GM21367 (cell line): ENCODE results near the gene MICAL2.

Experiments
- ATAC-seq: cut with Tn5 transposase; IDR thresholded peaks from one replicate; pipeline ENCODE4 v1.9.1; 2021; ENCODE audit not compliant: unreplicated experiment

The MICAL2 gene

GRCh38 chr11:12149672-12150225 lies 39.4 kb downstream of the MICAL2 start:
- ATAC-seq = no peak

- ATAC-seq = no peak
Measured at GRCh38 chr11:12150831-12151382, 40.5 kb downstream of the MICAL2 start.

GRCh38 chr11:12152321-12152720 lies 41.9 kb downstream of the MICAL2 start:
- ATAC-seq = no peak

GRCh38 chr11:12154871-12155668 lies 44.7 kb downstream of the MICAL2 start:
- ATAC-seq = no peak

- no peak for ATAC-seq
Measured at GRCh38 chr11:12155696-12156095, 45.3 kb downstream of the MICAL2 start.

- ATAC-seq = no peak
Measured at GRCh38 chr11:12156301-12157140, 46.1 kb downstream of the MICAL2 start.

- ATAC-seq = no peak
Measured at GRCh38 chr11:12157241-12157661, 46.9 kb downstream of the MICAL2 start.

GRCh38 chr11:12158909-12159308 lies 48.5 kb downstream of the MICAL2 start:
- ATAC-seq = no peak

- ATAC-seq = no peak
Measured at GRCh38 chr11:12159351-12160099, 49.1 kb downstream of the MICAL2 start.

GRCh38 chr11:12160231-12160630 lies 49.8 kb downstream of the MICAL2 start:
- no peak for ATAC-seq

- no peak for ATAC-seq
Measured at GRCh38 chr11:12160680-12161079, 50.3 kb downstream of the MICAL2 start.

GRCh38 chr11:12161137-12161536 lies 50.7 kb downstream of the MICAL2 start:
- no peak for ATAC-seq

- ATAC-seq = no peak
Measured at GRCh38 chr11:12161603-12162350, 51.4 kb downstream of the MICAL2 start.

- ATAC-seq = no peak
Measured at GRCh38 chr11:12162652-12163051, 52.3 kb downstream of the MICAL2 start.

GRCh38 chr11:12163181-12163941 lies 53.0 kb downstream of the MICAL2 start:
- ATAC-seq = no peak

- no peak for ATAC-seq
Measured at GRCh38 chr11:12164061-12165014, 53.9 kb downstream of the MICAL2 start.

- ATAC-seq = no peak
Measured at GRCh38 chr11:12165237-12165875, 55.0 kb downstream of the MICAL2 start.
